Right ventricle myocardium inferior (tissue), 1 donor: ENCODE results near the gene NKAIN4. TPM values are rescaled to one million over a fixed set of nuclear protein-coding genes. Genes with fewer than 3 reads are reported as not detected.
A peak's percentile ranks its signal among the peaks of the same experiment; 100 is the strongest.

Source experiments
- ATAC-seq: fragments of 200-7000 bp; cut with Tn5 transposase; one replicate; pipeline ENCODE4 v1.9.1; 2020; ENCODE audit warnings: mild to moderate bottlenecking, moderate library complexity
- DNase-seq: peaks from one replicate; pipeline ENCODE4 v3.0.0; 2021; ENCODE audit errors: missing footprints
- intact Hi-C: fragments of 100-400 bp; cut with DNase I; formaldehyde crosslinking; loops from one replicate; pipeline ENCODE4 v1.11.0; 2022
- total RNA-seq: library from RNA; stranded (reverse); fragmentation: NEBNext Ultra II Directional; extraction: Animal tissue kit (Norgen Biotek cat#: 25700); gene quantifications from one replicate; pipeline ENCODE4 v1.2.1, GENCODE V29; 2021
- donor health status: DM: no; HTN: yes; CAD: no; lungs with severe emphysema.

NKAIN4 gene
- total RNA-seq, 1 donor from 2014 or later = not detected

GRCh38 chr20:63277466-63278272 lies 23.4 kb upstream of the NKAIN4 start:
- intact Hi-C loops = no loop called here
- no peak for DNase-seq
- no peak for ATAC-seq

GRCh38 chr20:63276956-63277355 lies 22.7 kb upstream of the NKAIN4 start:
- no peak for DNase-seq
- ATAC-seq = no peak
- intact Hi-C loops = no loop called here

GRCh38 chr20:63275825-63276224 lies 21.6 kb upstream of the NKAIN4 start:
- ATAC-seq (no peak), DNase-seq (no peak)
- intact Hi-C loops = no loop called here

- DNase-seq (no peak), ATAC-seq (no peak)
- intact Hi-C loops = no loop called here
These were observed 20.3 kb upstream of the NKAIN4 start for GRCh38 chr20:63274381-63275228.

GRCh38 chr20:63273635-63274380 lies 19.5 kb upstream of the NKAIN4 start:
- intact Hi-C loops = no loop called here
- DNase-seq = no peak
- no peak for ATAC-seq

GRCh38 chr20:63273059-63273579 lies 18.9 kb upstream of the NKAIN4 start:
- intact Hi-C loops = no loop called here
- ATAC-seq (no peak), DNase-seq (no peak)

GRCh38 chr20:63272105-63273058 lies 18.1 kb upstream of the NKAIN4 start, which contains the start of gene ARFGAP1:
Gene ARFGAP1 (plus strand): TSS chr20:63272813. CDS start chr20:63275581, 2,768 bp downstream.
- ATAC-seq (peak; percentile 97), DNase-seq (peak; percentile 95)
- intact Hi-C loops = no loop called here

- intact Hi-C loops = no loop called here
- ATAC-seq (no peak), DNase-seq (no peak)
These were observed 16.5 kb upstream of the NKAIN4 start for GRCh38 chr20:63270606-63271325.

- ATAC-seq (no peak), DNase-seq (no peak)
- intact Hi-C loops = no loop called here
These were observed 15.5 kb upstream of the NKAIN4 start for GRCh38 chr20:63269724-63270123.

- no peak for ATAC-seq
- intact Hi-C loops = no loop called here
These were observed 14.6 kb upstream of the NKAIN4 start for GRCh38 chr20:63268671-63269439.

GRCh38 chr20:63268256-63268655 lies 14.0 kb upstream of the NKAIN4 start:
- intact Hi-C loops = no loop called here
- no peak for ATAC-seq

More at GRCh38 chr20:63268671-63269439, 14.6 kb upstream of the NKAIN4 start:
- no peak for DNase-seq

GRCh38 chr20:63267691-63268090 lies 13.4 kb upstream of the NKAIN4 start:
- ATAC-seq (no peak), DNase-seq (no peak)
- intact Hi-C loops = no loop called here

More at GRCh38 chr20:63268256-63268655, 14.0 kb upstream of the NKAIN4 start:
- DNase-seq = no peak

- no peak for DNase-seq
- no peak for ATAC-seq
- intact Hi-C loops = no loop called here
These were observed 11.7 kb upstream of the NKAIN4 start for GRCh38 chr20:63265891-63266515.

GRCh38 chr20:63264519-63264918 lies 10.3 kb upstream of the NKAIN4 start:
- intact Hi-C loops = no loop called here
- ATAC-seq (no peak), DNase-seq (no peak)

GRCh38 chr20:63264000-63264399 lies 9.7 kb upstream of the NKAIN4 start:
- intact Hi-C loops = no loop called here
- ATAC-seq (no peak), DNase-seq (no peak)

- intact Hi-C loops = no loop called here
- DNase-seq (no peak), ATAC-seq (no peak)
These were observed 8.6 kb upstream of the NKAIN4 start for GRCh38 chr20:63262836-63263235.
